GM10847 (cell line): ENCODE results near the gene TMEM266.

ENCODE experiments used
- POLR2A ChIP-seq: IDR thresholded peaks from 2 replicates; pipeline ENCODE4 v1.6.1; 2011; ENCODE audit not compliant: insufficient read length; ENCODE audit errors: extremely low read depth

The TMEM266 gene

GRCh38 chr15:76162784-76163456 lies 103.1 kb downstream of the TMEM266 start:
- TF ChIP-seq POLR2A: no peak

DNA sequence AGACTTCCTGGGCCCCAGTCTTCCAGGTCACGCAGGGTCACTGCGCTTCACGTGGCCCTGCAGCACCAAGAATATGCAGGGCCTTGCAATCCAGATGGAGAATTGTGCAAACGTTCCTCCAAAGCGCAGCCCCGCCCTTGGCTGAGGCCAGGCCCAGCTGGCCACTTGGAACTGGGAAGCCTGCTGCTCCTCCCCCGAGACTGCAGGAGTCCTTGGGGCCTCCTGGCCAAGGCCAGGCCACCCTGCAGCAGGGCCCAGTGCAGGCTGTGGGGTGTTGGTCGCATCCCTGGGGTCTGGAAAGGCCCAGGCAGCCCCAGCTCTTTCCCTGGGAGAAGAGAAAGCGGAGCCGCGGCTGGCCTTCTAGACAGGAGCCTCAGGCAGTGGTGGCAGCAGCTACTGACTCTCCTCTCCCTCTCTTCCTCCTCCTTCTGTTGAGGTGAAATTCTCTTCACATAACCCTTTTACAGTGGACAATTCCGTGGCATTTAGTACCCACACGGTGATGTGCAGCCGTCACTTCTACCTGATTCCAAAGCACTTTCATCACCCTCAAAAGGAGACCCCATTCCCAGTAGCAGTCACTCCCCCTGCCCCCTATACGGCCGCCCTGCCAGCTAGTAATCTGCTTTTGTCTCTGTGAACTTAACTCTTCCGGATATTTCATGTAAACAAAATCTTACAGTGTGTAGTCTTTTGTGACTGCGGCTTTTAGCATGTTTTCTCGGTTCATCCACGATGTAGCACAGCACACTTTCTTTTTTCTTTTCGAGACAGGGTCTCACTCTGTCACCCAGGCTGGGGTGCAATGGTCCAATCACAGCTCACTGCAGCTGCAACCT lies 103.9 kb downstream of the TMEM266 start:
- no peak for TF ChIP-seq POLR2A

- TF ChIP-seq POLR2A: no peak
Measured at GRCh38 chr15:76164602-76165001, 104.8 kb downstream of the TMEM266 start.

DNA sequence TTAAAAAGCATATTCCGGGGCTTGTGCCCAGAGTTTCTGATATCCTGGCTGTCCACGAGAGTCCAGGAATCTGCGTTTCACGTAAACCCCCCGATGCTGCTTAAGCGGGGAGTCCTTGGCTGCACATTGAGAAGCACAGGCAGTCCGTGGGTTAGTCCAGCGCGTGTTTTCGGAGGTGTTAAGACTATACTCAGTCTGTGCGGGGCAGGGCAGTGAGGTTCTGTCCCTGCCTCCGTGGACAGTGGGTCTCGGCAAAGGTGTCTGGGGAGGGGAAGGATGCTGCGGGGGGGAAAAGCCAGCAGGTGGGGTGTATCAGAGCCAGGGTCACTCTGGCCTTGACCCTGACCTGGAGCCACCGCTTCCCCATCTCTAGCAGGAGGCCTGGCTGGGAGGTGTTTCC lies 106.2 kb downstream of the TMEM266 start:
- no peak for TF ChIP-seq POLR2A

DNA sequence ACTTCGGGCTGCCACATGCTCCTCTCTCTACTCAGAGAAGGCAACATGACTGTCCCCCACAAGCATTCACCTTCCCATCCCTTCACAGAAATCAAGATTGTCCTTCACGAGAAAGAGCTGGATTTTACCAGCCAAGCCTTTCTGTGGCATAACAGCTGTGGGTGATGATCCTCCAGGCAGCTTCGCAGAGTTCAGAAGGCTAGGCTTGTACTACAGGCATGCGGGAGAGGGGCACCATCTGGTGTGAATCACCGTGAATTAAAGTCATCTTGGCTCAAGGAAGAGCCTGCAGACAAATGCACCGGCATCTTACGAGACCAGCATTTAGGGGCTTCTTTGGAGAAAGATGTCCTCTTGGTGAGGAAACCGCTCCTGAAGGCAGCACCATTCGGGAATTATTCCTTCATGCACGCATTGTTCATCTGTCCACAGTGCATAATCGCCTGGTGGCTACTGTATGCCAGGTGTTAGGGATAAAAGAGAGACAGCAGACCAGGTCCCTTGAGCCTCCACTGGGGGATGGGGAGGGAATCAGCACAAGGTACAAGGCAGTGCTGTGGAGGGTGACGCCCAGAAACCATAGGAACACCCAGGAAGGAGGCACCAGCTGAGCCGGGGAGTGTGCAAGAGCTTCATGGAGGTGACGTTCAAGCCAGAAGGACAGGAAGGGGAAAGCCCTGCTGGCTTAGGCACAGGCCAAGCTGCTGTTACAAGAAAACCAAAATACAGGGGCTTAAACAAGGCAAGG lies 108.6 kb downstream of the TMEM266 start:
- TF ChIP-seq POLR2A: no peak

DNA sequence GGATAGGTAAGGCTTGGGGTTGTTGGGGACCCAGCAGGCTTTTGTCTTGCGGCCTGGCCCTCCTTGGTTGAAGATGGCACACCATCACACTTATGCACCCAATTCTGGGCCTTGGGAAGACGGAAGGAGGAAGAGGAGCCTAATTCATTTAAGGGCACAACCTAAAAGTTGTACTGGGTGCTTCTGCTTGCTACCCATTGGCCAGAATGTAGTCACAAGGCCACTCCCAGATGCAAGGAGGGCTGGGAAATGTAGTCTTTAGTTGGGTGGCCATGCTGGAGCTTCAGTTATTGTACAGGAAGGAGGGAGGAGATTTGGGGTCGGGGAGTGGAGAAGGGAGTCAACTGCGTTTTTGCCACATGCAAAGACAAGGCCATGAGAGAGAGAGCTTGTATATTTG lies 109.2 kb downstream of the TMEM266 start:
- TF ChIP-seq POLR2A: no peak

DNA sequence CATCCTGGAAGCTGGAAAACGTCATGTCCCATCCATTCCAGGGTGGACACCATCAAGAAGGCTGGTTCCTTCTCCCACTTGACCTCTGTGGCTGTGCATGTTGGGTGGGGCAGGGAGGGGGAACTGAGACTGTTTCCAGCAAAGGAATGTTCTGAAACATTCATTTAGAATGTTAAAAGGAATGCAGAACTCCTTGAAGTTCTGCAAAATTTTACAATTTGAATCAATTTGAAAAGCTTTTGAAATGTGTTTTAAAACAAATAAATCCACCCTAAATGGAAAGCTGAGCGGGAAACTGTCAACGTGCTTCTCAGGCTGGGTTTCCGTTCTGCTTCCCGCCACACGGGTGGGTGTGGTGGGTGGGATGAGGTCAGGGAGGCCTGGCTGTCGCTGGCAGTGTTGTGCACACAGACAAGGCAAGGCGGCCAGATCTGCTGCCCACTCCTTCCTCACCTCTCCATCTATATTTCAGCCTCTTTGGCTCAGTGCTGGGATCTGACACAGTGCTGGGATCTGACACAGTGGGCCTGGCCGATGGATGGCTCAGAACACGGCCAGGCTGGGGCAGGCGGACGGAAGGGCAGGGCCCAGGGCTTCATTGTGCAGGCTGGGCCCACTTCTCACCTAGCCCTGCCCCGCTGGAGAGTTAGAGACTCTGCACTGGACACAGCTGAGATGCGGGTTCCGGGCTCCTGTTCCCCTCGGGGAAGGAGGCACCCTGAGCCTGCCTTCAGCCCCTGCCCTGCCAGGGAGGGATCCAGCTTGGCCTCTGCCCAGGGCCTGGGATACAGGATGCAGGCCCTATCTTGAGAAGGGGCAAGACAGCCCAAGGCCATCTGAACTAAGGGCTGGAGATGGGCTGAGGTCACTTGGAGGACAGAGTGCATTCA lies 110.4 kb downstream of the TMEM266 start:
- TF ChIP-seq POLR2A: no peak

DNA sequence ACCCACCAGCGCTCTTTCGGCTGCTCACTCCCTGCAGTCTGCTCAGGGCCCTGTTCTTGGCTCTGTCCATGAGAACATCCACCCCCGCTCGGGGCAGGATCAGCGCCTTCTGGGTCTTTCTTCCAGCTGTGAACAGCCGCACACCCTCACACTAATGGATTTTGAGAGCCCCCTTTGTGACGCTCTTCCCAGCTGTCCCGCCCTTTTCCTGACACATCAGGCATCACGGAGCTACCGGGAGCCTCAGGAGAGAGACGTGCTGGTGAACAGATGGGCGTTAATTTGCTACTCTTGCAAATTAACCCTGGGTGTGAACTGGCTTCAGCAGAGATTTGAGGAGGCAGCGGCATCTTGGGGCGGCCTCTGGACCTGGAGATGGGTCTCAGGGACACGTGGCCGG lies 113.0 kb downstream of the TMEM266 start:
- TF ChIP-seq POLR2A: no peak

- no peak for TF ChIP-seq POLR2A
Measured at GRCh38 chr15:76173317-76173834, 113.6 kb downstream of the TMEM266 start.

- no peak for TF ChIP-seq POLR2A
Measured at GRCh38 chr15:76174654-76175053, 114.9 kb downstream of the TMEM266 start.

DNA sequence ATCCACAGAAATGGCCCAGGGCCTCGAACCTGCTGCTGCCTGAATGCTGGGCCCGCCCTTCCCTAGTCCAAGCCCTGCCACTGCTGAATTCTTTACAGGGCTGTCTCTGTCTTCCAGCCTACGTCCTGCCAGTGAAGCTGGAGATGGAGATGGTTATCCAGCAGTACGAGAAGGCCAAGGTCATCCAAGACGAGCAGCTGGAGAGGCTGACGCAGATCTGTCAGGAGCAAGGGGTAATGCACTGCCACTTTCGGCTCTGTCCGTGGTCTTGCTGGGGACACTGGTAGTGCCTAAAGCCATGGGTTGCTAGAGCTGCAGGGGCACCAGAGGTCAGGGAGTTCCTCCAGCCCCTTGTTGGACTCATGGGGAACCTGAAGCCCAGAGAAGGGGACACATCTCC lies 115.7 kb downstream of the TMEM266 start:
- no peak for TF ChIP-seq POLR2A

DNA sequence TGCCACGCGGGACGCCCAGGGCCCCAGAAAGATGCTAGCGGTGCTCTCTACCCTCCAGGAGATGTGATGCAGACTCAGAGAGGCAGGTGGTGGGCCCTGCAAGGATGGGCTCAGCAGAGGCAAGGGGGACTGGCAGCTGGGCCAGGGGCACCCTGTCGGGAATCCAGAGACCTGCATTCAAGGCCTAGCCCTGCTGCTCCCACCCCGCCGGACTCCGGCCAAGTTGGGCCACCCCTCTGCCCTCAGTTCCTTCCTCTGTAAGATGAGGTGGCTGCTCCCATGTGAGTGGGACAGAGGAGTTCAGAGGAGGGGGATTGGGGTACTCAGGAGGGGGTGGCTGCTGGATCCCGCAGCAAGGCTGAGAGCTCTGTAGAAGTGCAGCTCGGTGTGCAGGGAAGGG lies 116.3 kb downstream of the TMEM266 start:
- no peak for TF ChIP-seq POLR2A

GRCh38 chr15:76176487-76177085 lies 116.8 kb downstream of the TMEM266 start:
- no peak for TF ChIP-seq POLR2A

GRCh38 chr15:76177491-76178040 lies 117.8 kb downstream of the TMEM266 start:
- TF ChIP-seq POLR2A: no peak
